ENCODE data around the gene RPS15. TPM values are rescaled to one million over a fixed set of nuclear protein-coding genes. Genes with fewer than 3 reads are reported as not detected.

Gene RPS15
- total RNA-seq, 2 experiments from 2014 or later, result 1,158 to 1,387 TPM

DNA sequence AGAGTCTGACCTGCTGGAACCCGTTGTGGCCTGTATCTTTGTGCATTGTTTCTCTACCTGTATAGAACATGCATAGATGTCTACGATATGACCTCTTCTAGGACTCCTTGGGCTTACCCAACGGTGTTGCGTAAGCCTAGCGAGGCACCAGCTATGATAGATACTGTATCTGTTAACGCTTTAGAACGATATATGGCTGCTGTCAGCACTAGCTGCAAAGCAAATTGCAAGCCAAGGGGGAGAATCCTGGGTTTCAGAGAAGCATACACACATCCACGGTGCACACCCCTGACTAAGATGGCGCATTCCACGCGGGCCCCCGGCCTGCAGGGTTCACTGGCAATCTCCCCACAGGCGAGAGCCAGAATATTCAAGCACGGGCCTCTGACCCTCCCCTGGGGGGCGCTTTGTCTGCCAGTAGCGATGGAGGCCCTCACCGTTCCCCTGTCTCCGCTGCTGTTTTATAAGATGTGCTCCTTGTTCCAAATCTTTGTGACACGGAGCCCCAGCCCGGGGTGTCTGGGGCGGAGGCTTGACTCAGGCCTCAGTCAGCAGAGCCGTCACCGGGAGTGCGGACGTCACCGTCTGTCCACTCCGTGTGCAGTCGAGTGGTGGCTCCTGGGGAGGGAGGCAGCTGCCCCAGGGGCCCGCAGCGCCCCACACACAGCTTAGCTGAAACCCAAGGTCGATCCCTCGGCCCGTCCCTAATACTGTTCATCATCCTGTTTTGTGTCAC, 12.9 kb upstream of the RPS15 start:
- no peaks in the 10 kb centered on the region for H3K9me3 Mint-ChIP-seq
- POLR2A ChIA-PET, result no interaction called here
- no peaks in the 10 kb centered on the region for H3K27me3 Mint-ChIP-seq
- CTCF ChIA-PET, result no interaction called here
- no peak for DNase-seq
- H3K36me3 Mint-ChIP-seq (ENCODE audit: low read depth), result peaks cover 37% of the 10 kb centered on the region
- no peak overlapping the region for H3K27ac Mint-ChIP-seq
- no peaks in the 10 kb centered on the region for H3K4me1 Mint-ChIP-seq
- H3K4me3 Mint-ChIP-seq, result no peak overlapping the region

DNA sequence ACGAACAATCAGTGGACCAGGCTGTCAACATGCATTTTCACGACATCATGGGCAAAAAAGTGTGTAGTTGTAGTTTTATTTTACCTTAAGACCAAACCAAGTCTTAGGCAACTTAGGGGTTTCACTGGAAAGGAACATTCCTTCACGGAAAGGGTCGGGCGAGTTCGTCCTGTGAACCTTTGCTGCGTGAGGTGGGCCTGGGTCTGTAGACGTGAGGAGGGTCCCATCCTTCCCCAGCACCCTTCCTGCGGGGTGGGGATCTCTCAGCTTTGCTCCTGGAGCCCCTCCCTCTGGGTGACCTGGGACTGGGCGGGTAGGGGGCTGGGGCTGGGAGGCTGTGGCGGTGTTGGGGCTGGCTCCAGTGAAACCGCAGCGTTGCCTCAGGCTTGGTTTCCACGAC, 12.3 kb upstream of the RPS15 start:
- Mint-ChIP-seq H3K4me1 (no peaks in the 10 kb centered on the region), H3K9me3 (no peaks in the 10 kb centered on the region), H3K27ac (no peak overlapping the region), H3K4me3 (no peak overlapping the region), H3K36me3 (ENCODE audit: low read depth) (peaks cover 34% of the 10 kb centered on the region), H3K27me3 (no peaks in the 10 kb centered on the region)
- POLR2A ChIA-PET, result no interaction called here
- DNase-seq, result no peak
- CTCF ChIA-PET, result interaction anchor here (1.6 kb wide), 1 partner anchor 19 kb away, joined by 6 read pairs; no protein-coding TSS in a partner anchor

DNA sequence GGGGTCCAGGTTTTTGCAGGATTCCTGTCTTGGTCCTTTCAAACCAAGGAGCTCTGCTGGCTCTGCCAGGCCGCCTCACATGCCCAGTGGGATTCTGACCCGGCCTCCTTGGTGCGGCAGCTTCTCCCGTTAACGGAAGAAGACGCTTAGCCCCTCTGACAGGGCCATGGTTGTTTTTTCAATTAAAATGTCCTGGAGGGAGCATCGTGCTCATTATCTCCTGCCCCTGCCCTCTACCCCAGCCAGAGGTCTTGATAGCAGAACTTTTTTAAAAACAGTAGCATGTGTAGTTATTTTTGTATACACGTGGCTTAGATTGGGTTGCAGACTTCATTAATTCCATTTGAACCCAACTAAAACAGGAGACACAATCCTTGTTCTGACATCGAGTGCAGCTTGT, 11.5 kb upstream of the RPS15 start:
- H3K4me1 Mint-ChIP-seq, result no peaks in the 10 kb centered on the region
- no peak overlapping the region for H3K27ac Mint-ChIP-seq
- H3K36me3 Mint-ChIP-seq (ENCODE audit: low read depth), result peaks cover 33% of the 10 kb centered on the region
- ChIA-PET CTCF (interaction anchor here (0.9 to 1.6 kb wide), 2 partner anchors 11 to 18 kb away, joined by 3 to 6 read pairs; no protein-coding TSS in a partner anchor), POLR2A (no interaction called here)
- no peak for DNase-seq
- no peak overlapping the region for H3K4me3 Mint-ChIP-seq
- no peaks in the 10 kb centered on the region for H3K9me3 Mint-ChIP-seq
- no peaks in the 10 kb centered on the region for H3K27me3 Mint-ChIP-seq

DNA sequence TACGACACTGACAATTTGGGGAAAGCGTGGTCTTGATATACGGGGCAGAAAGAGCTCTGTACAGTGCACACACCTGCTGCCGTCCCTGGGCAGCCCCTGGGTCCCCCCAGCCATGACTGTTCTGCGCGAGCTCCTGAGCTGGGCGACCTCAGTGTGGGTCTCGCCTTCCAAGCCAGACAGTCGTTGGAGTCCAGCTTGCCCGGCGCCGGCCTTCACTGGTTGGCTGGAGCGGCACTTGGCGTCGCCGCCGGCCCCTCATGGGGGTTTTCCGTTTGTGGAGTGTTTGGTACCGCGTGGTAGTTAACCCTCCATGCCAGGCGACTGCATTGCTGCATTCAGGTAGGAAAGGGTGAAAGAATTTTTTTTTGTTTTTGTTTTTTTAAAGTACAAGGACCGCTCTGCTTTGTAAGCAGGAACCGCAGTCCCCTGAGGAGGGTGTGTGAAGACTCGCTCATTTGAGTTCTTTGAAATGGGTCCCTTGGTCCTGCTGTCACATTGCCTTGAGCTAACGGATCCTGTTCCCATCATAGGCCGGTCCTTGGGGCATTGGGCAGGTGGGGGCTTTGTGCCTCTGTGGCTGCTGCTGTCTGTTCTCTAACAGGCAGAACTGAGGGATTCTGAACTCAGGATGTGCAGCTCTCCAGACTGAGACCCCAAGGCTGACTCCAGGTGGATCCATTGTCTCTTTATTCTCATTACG, 10.8 kb upstream of the RPS15 start:
- CTCF ChIA-PET, result interaction anchor here (0.9 to 1.6 kb wide), 2 partner anchors 10 to 18 kb away, joined by 3 to 6 read pairs; no protein-coding TSS in a partner anchor
- POLR2A ChIA-PET, result no interaction called here
- no peak for DNase-seq
- Mint-ChIP-seq H3K4me1 (no peaks in the 10 kb centered on the region), H3K27me3 (no peaks in the 10 kb centered on the region), H3K9me3 (no peaks in the 10 kb centered on the region), H3K27ac (no peak overlapping the region), H3K36me3 (ENCODE audit: low read depth) (peaks cover 35% of the 10 kb centered on the region), H3K4me3 (no peak overlapping the region)

DNA sequence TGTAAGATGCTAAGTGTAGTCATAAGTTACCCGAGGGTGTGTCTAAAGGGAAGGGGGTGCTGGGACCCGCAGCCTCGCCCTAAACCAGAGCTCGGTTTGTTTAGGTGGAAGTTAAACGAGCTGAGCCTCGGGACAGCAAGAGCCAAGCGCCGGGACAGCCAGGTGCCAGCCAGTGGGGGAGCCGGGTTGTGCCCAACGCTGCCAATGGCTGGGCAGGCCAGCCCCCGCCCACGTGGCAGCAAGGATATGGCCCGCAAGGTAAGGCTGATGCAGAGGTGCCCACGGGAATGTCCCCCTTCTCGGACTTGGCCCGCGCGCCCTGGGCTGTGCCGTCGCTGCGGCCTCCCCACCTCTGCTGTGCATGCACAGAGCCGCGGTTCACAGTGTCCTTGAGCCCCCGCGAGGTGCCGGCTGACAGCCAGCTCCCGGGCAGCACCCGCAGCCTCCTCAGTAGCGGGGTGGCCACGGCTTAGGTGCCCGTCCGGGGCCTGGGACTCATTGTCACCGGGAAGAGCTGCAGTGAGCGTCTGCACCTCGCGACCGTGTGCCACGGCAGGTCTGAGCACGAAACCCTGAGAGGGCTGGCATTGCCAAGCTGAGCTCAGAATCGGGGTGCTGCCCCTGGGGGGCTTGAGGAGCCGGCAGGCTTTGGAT, 9.3 kb upstream of the RPS15 start:
- POLR2A ChIA-PET, result no interaction called here
- no peaks in the 10 kb centered on the region for H3K4me1 Mint-ChIP-seq
- H3K27me3 Mint-ChIP-seq, result no peaks in the 10 kb centered on the region
- H3K27ac Mint-ChIP-seq, result no peak overlapping the region
- no peaks in the 10 kb centered on the region for H3K9me3 Mint-ChIP-seq
- CTCF ChIA-PET, result no interaction called here
- H3K4me3 Mint-ChIP-seq, result no peak overlapping the region
- no peak for DNase-seq
- peaks cover 27% of the 10 kb centered on the region for H3K36me3 Mint-ChIP-seq (ENCODE audit: low read depth)

DNA sequence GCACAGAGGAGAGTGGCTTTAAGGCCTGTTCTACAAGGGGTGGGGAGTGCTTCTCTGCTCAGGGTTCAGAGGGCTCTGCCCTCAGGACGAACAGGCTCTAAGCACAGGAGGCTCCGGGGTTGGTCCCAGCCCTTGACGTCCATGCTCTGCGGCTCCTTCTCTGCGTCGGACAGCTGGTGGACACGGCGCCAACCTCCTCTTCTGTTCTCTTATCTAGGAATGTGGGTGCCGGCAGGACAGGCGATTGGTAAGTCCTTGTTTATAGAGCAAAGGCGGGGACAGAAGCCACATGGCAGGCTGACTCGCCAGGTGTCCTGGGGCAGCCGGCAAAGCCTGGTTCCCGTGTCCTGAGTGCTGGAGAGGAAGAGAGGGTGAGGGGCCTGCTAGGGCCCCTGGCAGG, 8.4 kb upstream of the RPS15 start:
- Mint-ChIP-seq H3K4me1 (no peaks in the 10 kb centered on the region), H3K27me3 (no peaks in the 10 kb centered on the region), H3K27ac (peak overlapping the region; percentile 57), H3K4me3 (no peak overlapping the region), H3K36me3 (ENCODE audit: low read depth) (peaks cover 25% of the 10 kb centered on the region), H3K9me3 (no peaks in the 10 kb centered on the region)
- CTCF ChIA-PET, result no interaction called here
- DNase-seq, result no peak
- POLR2A ChIA-PET, result no interaction called here

DNA sequence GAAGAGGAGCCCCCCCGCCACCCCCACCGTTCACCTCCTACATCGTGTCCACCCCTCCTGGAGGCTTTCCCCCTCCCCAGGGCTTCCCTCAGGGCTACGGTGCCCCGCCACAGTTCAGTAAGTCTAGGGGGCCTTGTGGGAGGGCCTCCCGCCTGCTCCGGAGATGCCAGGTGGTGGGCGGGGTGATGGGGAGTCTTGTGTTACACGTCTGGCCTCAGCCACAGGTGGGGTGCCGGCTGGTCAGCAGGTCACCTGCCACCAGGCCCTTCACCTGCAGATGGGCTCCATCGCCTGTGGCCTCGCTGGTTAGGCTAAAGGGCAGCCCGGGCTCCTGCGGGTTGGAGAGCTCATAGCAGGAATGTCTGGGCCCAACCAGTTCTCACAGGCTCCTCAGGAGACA, 8.0 kb upstream of the RPS15 start:
- CTCF ChIA-PET, result no interaction called here
- Mint-ChIP-seq H3K27me3 (no peaks in the 10 kb centered on the region), H3K36me3 (ENCODE audit: low read depth) (peaks cover 22% of the 10 kb centered on the region), H3K27ac (no peak overlapping the region), H3K4me1 (no peaks in the 10 kb centered on the region), H3K9me3 (no peaks in the 10 kb centered on the region), H3K4me3 (no peak overlapping the region)
- no peak for DNase-seq
- POLR2A ChIA-PET, result no interaction called here

DNA sequence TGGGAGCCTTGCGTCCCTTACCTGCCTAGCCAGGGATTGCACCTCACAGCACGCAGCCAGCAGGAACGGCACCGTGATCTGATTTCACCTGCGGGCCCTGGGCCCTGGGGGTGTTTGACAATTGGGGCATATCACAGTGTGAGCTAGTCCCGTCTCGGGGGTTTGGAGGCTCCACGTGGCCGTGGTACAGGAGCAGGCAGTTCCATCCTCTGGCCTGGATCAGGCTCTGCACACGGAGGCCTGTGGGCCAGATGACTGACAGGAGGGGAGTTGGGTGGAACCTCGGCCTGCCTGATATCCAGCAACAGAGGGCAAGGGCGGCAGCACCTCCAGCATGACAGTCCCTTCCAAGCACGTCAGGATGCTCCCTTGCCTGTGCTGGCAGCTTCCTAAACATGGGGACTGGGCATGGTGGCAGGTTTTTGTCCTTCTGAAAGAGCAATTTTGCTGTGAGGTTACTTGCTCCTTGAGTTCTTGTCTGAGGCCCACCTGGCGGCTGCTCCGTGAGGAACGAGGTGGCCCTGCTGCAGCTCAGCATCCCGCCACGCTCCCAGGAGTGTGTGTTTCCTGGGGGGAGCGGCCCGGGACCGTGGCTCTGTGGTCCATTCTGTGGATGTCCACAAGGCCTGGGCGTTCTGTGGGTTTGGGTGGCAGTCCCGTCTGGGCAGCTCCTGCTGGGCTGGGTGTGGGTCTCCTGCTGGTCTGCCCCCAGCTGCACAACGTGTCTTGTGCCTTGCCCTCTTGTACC, 6.3 kb upstream of the RPS15 start:
- no peaks in the 10 kb centered on the region for H3K27me3 Mint-ChIP-seq
- POLR2A ChIA-PET, result interaction anchor here (0.7 kb wide), 1 partner anchor 22 kb away, joined by 3 read pairs; no protein-coding TSS in a partner anchor
- H3K4me1 Mint-ChIP-seq, result no peaks in the 10 kb centered on the region
- H3K4me3 Mint-ChIP-seq, result no peak overlapping the region
- H3K36me3 Mint-ChIP-seq (ENCODE audit: low read depth), result peaks cover 14% of the 10 kb centered on the region
- no peak overlapping the region for H3K27ac Mint-ChIP-seq
- CTCF ChIA-PET, result no interaction called here
- H3K9me3 Mint-ChIP-seq, result no peaks in the 10 kb centered on the region
- no peak for DNase-seq

DNA sequence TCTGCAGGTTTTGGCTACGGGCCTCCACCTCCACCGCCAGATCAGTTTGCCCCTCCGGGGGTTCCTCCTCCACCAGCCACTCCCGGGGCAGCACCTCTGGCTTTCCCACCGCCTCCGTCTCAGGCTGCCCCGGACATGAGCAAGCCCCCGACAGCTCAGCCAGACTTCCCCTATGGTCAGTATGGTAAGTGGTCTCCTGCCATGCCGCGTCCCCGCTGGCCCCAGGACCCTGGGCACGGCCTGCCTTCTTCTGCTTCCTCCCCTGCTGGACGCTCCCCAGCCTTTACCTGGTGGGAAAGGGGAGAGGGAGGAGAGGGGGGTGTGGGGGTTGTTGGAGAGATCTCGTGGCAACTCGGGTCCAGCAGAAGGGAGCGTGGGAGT, 5.7 kb upstream of the RPS15 start:
- Mint-ChIP-seq H3K9me3 (no peaks in the 10 kb centered on the region), H3K27me3 (no peaks in the 10 kb centered on the region), H3K27ac (no peak overlapping the region), H3K4me3 (no peak overlapping the region), H3K4me1 (no peaks in the 10 kb centered on the region), H3K36me3 (ENCODE audit: low read depth) (peaks cover 14% of the 10 kb centered on the region)
- no peak for DNase-seq
- POLR2A ChIA-PET, result interaction anchor here (0.7 kb wide), 1 partner anchor 23 kb away, joined by 3 read pairs; no protein-coding TSS in a partner anchor
- CTCF ChIA-PET, result interaction anchor here (1.3 kb wide), 1 partner anchor 11 kb away, joined by 4 read pairs; no protein-coding TSS in a partner anchor

DNA sequence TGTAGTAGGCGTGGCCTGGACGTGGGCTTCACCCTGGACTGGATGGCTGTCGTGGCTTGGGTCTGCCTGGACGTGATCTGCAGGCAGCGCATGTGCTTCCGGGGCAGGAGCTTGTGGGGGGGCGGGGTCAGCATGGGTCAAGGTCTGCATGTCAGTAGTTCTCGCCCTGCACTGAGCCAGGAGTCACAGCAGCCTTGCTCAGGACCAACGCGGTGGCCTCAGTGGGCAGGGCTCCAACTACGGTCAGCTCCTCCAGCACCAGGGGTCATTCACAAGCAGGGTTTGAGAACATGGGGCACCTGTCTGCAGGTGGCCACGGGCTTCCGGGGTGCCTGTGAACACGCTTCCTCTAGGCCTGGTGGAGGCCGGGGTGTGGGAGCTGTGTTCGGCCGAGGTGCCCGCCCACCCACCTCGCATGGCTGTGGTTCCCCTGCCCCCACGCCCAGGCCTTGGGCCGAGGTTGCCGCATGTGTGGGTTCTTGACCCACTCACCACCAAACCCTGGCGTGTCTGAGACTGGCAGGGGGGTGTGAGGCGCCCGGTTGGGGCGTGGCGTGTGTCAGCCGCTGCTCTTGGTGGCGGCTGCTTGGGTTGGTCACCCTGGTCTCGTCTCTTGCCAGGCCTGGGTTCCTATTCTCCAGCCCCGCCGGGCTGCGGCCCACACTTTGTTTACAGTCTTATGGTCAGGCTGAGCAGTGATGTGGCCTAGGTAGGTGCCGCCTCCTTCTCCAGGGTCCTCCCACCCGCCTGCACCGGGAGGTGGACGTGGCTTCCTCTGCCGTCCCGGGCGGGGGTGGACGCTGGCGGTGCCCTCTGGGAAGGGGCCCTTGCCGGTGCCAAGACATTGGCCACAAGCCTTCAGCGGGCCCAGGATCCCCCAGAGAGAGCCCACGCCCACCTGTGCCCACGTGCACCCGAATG, 4.8 kb upstream of the RPS15 start:
- Mint-ChIP-seq H3K27ac (no peak overlapping the region), H3K4me3 (no peak overlapping the region), H3K36me3 (ENCODE audit: low read depth) (peaks cover 14% of the 10 kb centered on the region), H3K9me3 (no peaks in the 10 kb centered on the region), H3K4me1 (peaks cover 8% of the 10 kb centered on the region), H3K27me3 (no peaks in the 10 kb centered on the region)
- POLR2A ChIA-PET, result interaction anchor here (0.7 kb wide), 1 partner anchor 24 kb away, joined by 3 read pairs; no protein-coding TSS in a partner anchor
- DNase-seq, result no peak
- CTCF ChIA-PET, result interaction anchor here (1.3 kb wide), 2 partner anchors 11 to 12 kb away, joined by 3 to 4 read pairs; no protein-coding TSS in a partner anchor

DNA sequence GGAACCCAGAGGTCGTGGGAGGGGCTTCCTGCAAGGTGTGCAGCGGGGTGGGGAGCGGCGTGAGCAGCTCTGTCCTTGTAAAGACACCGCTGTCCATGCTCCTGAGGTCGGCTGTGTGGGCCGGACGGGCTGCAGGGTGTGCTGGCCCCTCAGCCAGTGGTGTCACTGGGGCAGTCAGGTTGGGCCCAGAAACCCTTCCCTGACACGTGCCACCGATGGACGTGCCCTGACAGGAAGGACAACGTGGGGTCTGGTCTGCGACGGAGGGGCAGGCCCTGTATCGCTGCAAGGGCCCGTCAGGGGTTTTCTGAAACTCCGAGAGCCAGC, 4.2 kb upstream of the RPS15 start:
- POLR2A ChIA-PET, result no interaction called here
- Mint-ChIP-seq H3K9me3 (no peaks in the 10 kb centered on the region), H3K4me1 (peaks cover 8% of the 10 kb centered on the region), H3K27me3 (no peaks in the 10 kb centered on the region), H3K4me3 (no peak overlapping the region), H3K27ac (no peak overlapping the region), H3K36me3 (ENCODE audit: low read depth) (peaks cover 14% of the 10 kb centered on the region)
- CTCF ChIA-PET, result interaction anchor here (1.3 kb wide), 1 partner anchor 11 kb away, joined by 3 read pairs; no protein-coding TSS in a partner anchor
- DNase-seq, result no peak

DNA sequence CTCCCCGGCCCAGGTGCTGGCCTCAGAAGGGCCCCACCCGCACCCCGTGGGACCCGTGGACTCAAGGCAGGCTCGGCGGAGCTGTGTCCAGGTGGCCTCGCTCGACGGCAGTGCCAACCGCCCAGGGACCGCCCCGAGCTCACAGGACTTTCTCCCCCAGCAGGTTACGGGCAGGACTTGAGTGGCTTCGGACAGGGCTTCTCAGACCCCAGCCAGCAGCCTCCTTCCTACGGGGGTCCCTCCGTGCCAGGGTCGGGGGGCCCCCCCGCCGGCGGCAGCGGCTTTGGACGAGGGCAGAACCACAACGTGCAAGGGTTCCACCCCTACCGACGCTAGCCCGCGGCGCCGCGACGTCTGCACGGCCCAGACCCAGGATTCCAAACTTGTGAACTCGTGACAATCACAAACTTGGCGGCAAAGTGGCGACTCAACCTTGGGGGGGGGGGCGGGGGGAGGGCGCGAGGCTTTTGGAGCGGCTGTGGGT, 3.6 kb upstream of the RPS15 start:
- no peak overlapping the region for H3K4me3 Mint-ChIP-seq
- no peak overlapping the region for H3K27ac Mint-ChIP-seq
- CTCF ChIA-PET, result interaction anchor here (1.3 kb wide), 1 partner anchor 10 kb away, joined by 3 read pairs; no protein-coding TSS in a partner anchor
- H3K9me3 Mint-ChIP-seq, result no peaks in the 10 kb centered on the region
- POLR2A ChIA-PET, result no interaction called here
- H3K27me3 Mint-ChIP-seq, result no peaks in the 10 kb centered on the region
- DNase-seq, result no peak
- peaks cover 19% of the 10 kb centered on the region for H3K36me3 Mint-ChIP-seq (ENCODE audit: low read depth)
- peaks cover 11% of the 10 kb centered on the region for H3K4me1 Mint-ChIP-seq

Data from activated CD4-positive, alpha-beta T cell treated with anti-CD3 and anti-CD28 coated beads, Interleukin-2, amount 10 ng/mL, durations not matched to agents 7 days and 5 days (primary cell).